ENCODE data around the gene GUCY1A2.

GUCY1A2 gene

DNA sequence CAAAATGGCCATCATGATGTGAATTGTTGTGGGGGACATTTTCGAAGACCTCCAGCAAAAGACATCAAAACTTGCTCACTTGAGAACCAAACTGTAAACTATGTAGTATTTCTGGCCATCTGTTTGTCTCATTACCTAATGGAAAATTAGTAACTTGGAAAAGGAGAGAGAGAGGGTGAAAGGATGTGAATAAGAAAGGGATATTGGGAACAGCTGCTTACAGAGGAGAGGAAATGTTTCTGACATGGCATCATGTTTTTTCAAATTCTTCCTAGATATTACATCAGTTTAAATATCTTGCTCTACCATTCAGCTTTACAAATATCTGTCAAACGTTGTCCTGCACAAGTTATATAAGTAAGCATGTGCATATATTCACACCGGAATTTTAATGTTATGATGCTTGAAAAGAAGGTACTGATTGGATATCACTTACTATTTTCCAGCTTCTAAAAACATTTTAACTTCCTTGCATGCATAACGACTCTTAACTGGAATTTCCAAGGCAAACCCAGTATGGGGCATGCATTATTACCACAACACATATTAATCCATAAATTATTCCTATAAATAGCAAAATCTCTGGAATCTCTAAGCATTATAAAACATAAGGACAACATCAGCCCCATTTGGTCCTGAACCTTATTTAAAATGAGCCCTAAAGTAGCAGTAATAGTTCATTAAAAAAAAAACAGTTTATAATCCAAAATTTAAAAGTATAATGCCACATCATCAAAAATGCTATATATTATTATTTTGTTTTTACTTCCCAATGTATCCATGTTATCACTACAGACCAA is 20.0 kb downstream of the GUCY1A2 start:
- no peak for DNase-seq

DNA sequence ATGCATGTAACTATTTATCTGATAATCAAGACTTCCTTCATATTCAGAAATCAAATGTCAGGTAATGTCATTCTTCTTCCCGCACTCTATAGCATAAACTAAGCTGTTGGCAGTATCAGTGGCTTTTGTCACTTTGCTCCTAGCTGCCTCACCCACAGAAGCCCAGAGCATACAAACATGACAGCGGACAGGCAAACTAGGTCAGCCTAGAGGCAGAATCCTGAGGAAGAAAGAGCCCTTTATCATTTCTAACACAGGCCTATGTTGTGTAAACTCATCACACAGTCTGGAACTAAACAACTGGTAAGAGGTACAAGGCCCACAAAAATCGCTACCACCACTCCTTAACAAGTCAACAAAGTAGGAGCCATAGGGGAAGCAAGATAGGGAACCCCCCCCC is 21.0 kb downstream of the GUCY1A2 start:
- no peak for DNase-seq

DNA sequence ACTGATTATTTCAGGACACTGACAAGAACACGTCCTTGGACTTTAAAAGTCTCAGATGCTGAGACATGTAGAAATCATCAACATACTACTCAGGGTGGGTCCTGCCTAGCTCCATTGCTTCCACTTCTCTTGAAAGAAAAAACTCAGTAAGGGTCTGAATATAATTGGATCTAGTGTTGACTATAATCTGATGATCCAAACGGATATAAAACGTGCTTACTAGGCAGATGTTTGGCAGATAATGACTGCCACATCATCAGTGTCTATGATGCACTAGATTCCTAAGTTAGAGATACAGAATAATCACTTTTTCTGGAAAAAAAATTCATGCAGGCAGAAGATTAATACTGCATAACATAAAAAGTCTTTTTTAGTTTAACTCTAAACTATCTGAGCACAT is 21.6 kb downstream of the GUCY1A2 start:
- DNase-seq, result no peak

DNA sequence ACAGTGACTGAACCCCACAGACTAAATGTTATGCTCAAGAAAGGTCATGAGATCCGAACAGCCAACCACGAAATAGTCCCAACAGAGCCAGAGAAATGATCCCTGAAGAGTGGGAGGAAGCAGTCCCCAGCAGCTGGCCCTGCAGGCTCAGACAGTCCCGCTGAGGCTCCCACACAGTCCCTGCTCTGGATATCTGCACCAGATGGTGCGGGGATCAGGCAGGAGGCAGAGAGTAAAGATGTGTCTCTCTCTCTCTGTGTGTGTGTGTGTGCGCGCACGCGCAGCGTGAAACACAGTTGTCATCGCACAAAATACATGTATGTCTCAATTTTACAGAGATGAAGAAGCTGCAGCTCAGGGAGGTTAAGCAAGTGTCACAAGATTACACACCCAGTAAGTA is 27.9 kb downstream of the GUCY1A2 start:
- no peak for DNase-seq

DNA sequence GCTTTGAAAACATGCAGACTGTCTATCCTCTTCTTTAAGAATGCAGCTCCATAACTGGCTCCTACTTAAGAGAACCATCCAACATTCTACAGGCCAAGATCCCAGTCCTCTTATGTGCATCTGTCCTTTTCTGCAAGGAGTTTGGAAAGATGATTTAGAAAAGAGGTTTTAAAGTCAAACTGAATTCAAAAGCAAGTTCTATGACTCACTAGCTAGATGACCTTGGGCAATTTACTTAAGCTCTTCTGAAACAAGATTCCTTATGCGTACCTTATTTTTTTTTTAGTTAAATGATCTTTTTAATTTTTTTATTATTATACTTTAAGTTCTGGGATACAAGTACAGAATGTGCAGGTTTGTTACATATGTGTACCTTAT is 29.2 kb downstream of the GUCY1A2 start:
- DNase-seq, result no peak

DNA sequence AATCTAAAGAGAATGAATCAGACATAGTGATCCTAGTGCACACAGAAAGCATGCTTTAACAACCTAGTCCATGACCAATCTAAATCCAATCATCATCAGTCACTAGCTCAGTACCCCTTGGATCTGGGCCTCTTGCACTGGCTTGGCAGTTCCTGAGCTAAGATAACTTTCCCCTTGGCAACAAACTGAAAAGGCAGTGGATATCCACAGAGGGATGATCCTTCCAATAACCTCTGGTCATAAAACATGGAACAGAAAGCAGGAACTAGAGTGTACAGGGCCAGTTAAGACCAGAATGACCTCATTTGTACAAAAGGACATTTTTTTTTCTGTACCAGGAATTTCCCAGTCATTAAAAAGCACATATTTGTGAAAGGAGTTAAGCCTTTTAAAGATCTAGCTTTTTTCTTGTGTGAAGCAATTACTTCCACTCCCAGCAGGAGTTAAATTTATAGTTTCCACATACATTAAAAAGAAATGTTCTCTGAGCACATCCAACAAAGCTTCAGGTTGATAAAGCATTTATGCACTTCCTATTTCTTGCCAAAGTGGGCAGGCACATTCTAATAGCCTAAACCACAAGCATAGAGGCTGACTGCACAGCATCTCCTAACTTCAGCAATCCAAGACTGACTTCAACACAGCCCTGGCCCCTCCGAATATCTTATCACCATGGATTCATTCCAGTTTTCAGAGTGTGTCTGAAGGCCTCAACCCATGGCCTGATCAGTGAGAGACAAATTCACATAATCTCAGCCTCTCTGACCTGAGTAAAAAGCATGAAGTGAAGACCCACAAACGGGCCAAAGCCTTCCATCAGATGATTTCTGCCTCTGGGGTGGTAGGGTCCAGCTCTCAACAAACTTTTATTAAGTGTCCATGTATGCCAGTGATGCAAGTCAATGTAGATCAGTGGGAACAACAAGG is 29.9 kb downstream of the GUCY1A2 start:
- no peak for DNase-seq

DNA sequence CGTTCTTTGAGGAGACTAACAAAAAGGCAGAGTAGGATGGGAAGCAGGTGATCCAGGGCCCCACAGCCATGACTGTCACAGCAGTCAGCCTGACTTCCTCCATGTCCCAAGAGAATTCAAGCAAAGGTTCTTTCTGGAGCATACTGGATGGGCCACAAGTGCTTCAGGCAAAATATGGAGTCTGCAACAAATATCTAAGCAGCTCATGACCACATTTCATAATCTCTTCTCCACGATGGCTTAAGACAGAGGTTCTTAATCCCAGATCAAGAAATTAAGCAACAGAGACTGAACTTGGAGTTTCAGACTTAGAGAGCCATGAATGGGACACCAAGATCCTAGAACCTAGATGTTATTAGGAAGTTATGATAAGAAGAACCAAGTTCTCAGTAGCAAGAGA is 31.6 kb downstream of the GUCY1A2 start:
- no peak for DNase-seq

DNA sequence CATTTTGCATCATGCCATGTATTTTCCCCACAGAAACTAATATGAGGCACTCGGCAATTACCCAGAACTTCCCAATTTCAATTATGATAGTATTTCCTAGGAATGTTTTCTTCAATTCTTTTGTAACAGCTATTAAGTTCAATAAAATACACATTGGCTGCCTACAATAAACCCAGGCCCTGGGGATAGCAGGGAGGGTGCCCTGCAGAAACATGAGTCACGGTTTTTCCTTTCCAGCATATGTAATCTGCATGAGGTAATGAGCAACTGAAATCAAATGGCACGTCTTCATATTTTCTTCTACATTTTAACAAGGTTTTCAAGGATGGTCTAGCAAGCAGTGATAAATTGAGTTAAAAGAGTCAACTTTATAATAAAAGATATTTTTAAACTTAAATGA is 32.0 kb downstream of the GUCY1A2 start:
- no peak for DNase-seq

DNA sequence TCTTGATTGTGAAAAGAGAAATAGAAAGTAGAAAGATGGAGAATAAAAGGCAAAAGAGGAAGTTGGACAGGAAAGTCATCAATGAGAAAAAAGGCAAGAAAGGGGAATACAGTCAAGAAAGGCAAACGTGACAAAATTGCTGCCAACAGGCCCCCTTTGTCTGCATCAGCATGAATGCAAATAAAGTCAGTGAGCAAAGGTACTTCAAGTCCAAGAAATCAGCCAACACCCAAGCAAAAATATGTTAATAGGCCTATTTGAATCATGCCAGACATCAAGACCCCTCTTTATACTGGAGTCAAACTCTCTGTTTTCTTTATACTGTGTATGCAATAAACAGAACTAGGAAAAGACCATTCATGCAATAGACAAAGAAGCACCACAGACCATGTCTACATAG is 34.3 kb downstream of the GUCY1A2 start:
- DNase-seq, result no peak

DNA sequence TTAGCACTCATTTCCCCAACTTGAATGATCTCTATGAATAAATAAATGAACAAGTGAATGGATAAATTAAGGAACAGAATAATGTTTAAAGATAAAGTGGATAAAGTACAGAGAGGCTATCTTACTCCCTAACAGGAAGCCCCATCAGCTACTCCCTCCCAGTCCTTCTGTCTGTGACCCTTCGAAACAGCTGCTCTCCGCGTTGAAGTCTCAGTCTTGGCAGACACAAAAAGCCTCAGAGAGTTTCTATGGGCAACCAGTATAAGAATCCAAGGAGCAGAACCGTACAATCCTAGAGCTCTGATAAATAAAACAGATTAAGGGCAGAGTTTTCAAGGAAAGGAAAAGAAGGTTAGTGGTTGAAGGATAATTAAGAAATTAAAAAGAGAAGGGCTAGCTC is 35.0 kb downstream of the GUCY1A2 start:
- DNase-seq, result no peak

DNA sequence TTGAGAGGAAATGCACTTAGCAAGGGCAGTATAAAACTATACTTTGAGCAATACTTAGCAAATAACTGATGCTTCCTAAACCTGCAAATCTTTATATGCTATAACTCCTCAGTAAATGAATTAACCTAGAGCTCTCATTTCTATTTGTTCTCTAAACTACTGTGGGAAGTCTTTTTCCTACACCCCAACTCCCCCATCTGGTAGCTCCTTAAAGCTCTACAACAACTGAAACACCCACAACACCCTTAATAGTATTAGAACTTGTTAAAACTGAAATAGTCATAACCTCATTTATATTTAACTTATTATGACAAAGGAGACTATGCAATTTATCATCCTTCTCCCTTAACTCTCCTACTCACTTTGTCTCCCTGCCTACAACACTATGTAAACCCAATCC is 43.4 kb downstream of the GUCY1A2 start:
- DNase-seq, result no peak

DNA sequence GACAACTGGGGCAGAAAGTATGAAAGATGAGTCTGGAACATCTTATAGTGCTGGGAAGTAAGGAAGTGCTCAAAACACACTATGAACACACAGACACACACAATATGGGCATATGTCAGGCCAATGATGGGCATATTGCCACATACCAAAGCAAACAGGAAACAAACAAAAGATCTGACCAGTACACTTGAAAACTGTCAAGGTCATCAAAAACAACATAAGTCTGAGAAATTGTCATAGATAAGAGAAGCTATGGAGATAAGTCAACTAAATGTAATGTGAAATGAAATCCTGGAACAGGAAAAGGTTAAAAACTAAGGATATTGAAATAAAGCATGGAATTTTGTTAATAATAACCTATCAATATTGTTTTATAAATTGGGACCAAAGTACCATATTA is 46.4 kb downstream of the GUCY1A2 start:
- DNase-seq, result no peak

DNA sequence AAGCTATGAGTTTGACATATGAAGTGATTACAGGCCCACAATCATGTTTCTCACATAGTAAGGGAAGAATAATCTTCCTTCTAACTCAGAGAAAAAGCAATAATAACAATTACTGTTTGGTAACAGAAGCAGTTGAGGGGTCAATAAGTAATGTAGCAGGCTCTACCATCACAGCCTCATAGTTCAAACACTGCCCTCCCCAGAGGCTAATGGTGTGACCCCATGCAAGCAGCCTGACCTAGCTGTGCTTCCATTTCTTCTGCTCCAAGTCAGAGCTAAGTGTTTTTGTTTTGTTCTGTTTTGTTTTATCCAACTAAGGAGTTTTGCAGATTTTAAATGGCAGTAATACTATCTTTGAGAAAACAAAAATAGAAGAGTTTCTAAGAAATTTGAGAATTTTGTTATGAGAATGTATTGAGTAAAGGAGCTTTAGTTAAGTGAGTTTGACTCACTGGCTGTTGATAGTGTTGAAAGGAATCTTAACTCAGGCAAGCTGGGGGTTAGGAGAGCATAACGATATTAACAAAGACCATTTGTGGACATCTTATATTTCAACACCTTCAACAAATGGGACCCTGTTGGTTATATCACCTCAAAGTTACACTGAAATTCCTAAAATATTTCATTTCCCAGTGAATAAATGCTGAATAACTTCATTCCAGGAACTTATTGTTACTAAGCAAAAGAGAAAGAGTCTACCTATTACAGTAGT is 48.5 kb downstream of the GUCY1A2 start:
- DNase-seq, result no peak

DNA sequence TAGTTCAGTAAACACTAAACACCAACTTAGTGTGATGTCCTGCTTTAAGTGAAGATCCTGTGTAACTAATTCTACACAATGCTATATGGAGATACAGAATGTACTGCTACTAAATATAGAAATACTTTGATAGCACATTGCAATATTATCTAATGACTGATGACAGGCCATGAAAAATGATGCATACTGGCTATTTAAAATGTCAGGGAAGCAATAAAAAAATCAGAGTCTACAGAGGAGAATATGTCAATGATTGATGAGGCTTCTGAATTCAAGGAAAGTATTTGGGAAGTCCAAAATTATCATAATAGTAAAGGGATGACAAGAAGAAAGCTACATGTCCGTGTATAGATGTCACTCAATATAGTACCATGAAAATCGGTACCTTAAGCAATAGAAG is 55.3 kb downstream of the GUCY1A2 start:
- DNase-seq, result no peak

DNA sequence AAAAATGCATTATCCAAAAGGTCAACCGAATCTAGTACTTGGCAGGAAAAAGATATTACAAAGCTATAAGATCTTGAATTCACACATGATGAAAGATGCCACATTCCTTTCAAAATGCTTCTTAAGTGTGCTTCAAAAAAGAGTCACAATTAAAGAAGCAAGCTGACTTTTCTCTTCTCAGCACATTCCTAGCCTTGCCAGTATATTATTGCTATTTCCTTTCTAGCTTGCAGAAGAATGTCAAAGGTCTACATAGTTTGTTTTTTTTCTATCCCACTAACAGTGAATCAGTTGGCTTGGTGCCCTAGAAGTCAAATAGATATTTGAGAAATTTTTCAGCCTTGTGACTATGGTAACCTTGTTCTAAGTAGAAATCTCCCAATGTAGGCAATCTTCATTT is 56.8 kb downstream of the GUCY1A2 start:
- no peak for DNase-seq

DNA sequence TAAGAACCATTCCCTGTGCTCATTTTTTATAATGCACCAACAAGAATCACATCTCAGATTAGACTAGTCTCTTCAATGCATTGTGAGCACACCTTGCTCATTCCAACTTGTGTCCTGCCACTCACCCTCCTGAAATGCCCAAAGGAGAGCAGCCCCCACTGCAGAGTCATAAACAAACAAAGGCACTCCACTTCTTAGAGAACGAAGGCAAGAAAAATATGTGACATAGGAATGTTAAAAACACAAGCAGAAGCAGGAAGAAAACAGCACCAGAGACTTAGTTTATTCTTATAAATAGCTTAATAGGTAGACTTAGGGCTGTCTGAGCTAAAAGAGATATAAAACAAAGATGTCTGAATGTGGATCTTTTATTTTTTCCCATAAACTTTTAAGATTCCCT is 57.2 kb downstream of the GUCY1A2 start:
- DNase-seq, result no peak

DNA sequence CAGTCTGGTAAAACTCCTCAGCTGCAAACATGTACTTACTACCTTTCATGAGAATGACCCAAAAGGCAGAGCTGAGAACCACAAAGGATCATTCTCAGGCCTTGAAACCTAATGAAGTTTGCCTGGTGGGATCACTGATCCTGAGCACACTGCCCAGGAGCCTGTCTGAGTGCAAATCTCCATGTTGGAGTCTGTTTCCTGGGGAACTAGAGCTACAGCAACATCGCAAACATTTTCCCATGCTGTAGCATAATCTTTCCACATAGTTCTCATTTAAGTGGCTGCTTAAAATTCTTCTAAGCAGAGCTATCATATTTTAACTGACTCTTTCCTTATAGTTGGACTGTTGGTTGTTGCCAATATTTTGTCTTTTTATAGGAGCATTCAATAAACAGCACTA is 58.5 kb downstream of the GUCY1A2 start:
- DNase-seq, result no peak

DNA sequence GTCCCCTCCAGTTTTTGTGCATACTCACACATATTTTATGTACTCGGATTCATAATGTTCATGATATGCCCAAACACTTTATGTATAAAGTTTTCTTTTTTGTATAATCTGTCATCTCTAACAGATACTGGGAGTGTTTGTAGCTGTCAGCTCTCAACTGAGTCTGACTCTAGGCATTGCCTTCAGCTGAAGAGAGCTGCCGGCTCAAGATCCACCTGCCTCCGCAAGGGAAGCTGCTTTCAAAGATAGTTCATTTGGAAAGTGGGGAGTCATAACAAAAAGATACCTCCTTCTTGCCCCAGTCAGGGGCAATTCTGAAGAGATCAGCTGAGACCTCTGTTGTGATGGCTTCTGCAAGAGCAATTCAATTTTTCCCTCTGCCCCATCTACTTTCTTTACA is 58.9 kb downstream of the GUCY1A2 start:
- DNase-seq, result no peak

DNA sequence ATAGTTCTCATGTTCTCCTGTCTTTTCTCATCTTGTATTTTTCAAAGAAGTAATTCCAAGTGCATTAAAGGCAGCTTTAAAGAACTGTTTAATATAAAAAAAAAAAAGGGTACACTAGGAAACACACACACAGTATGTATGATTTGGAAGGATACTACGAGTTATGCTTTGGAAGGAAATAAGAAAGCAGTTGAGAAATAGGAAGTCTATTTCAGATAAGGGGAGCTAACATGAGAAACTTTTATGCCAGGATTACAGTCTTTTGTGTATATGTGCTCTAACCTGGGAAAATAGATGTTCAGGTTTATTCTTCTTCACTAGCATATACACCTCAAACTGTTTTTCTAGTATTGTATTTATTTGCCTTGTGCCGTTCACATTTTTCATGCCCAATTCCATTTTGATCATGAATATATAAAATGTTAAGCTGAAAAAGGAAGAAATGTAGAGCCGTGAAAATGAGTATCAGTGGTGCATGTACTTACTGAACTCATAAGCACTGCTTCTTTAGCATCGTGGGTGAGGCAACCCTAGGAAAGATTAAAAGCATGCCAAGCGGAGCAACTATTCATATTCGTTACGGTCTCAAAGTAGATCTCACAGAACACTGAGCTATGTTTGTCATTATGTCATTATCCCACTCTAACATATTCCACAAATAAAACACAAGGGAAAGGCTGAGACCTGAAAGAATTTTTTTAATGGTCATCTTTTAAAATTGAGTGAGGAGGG is 59.6 kb downstream of the GUCY1A2 start:
- no peak for DNase-seq

DNA sequence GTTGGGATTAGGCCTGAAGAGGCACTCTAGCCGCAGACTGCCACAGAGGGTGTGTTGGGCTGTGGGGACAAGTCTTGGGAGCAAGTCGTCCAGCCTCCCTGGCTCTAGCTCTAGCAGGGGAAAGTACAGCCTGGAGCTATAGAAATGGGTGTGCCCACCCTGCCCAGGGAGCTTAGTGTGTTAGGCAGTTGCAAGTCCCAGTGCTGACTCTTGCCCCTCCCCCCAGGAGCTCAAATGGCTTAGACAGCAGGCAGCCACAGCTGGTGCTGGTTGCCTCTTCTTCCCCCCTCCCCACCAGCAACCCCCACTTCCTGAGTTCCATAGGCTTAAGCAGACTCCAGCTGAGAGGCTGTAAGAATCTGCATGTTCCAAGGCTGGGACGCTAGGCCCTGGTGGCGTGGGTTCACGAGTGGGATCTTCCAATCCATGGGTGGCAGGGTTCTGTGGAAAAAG is 61.2 kb downstream of the GUCY1A2 start:
- DNase-seq, result no peak

DNA sequence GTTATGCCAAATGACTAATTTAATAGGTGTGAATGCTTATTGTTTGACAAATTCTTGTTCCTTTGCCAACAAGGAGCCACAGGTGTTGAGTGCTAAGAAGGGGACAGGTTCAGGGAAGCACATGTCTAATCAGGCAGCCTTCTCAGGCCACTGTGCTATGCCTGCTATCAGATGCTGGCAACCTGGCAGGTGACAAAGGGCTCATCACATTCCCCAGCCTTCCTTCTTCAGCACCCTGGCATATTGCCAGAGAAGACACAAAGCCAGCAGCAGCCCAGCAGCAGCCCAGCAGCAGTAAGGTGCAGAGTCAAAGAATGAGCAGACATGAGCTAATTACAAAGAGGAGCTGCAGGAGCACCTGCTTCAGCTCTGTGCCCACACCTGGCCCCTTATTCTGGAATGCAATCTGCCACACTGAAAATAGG is 68.2 kb downstream of the GUCY1A2 start:
- no peak for DNase-seq

DNA sequence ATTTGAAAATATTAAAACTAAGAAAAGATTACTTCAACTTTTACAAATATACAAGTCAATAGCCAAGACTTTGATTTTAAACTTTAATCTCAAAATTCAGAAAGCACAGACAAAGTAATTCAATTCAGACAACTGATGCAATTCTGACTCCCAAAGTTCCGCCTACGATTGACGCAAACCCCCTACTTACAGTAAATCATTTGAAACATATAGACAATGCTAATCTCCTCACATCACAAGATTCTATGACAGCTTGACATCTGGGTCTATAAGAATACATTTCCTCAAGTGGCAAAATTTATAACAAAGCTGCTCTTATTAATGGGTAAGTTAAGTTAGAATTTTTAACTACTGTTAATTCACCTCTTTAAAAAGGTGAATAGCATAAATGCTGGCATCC is 75.2 kb downstream of the GUCY1A2 start:
- no peak for DNase-seq

DNA sequence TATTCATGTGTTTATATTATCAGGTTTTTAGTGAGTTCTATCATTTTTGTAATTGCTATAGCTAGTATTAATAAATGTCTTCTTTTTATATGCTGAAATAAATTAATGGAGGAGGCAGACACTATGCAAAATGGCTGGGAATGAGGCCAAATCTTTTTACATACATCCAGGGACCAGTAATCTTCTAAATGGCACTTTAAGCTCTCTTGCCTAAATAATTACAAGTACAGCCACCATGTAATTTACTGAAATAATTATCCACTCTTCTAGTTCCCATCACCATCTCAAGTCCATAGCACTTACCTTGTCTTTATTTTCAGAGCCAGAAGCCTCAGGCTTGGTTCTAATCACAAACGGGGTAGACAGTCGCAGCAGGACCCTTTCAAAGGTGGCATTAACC is 79.1 kb downstream of the GUCY1A2 start:
- peak; percentile 46 for DNase-seq
